ENCODE measurements around the gene MAT1A. TPM values are rescaled to one million over a fixed set of nuclear protein-coding genes. Genes with fewer than 3 reads are reported as not detected.

Gene MAT1A
- total and polyA plus RNA-seq, 2 of the 13 experiments (the other 11 are each of a cell fraction or from before 2014, with no cell fraction given), result 57.1 to 76.9 TPM

GRCh38 chr10:80264081-80265056, 25.1 kb downstream of the MAT1A start (continued):
- 0 out of 2 replicates have a peak, but pooled peaks have one; percentile 29 for TF ChIP-seq ZHX2 (IDR thresholded peaks at IDR 0.05; ENCODE audit: low read depth)
- TF ChIP-seq ZHX2 (CRISPR knock-in tag; IDR thresholded peaks at IDR 0.05; ENCODE audit: borderline replicate concordance), result no peak
- peak; percentile 63; the same call in 1 of the 2 replicates for TF ChIP-seq GFI1 (CRISPR knock-in tag; IDR thresholded peaks at IDR 0.05; ENCODE audit: borderline replicate concordance)
- TF ChIP-seq ATF4 (CRISPR knock-in tag; IDR thresholded peaks at IDR 0.05), result 0 out of 4 replicates have a peak, but pooled peaks of 1 of the 2 experiments have one; percentile 28
- peak; percentile 81; the same call in 1 of the 2 replicates for TF ChIP-seq AKAP8 (CRISPR knock-in tag; IDR thresholded peaks at IDR 0.05)
- TF ChIP-seq ZFP90 (CRISPR knock-in tag; IDR thresholded peaks at IDR 0.05; ENCODE audit: borderline replicate concordance), result no peak
- peak; percentile 67; the same call in 1 of the 2 replicates for TF ChIP-seq KDM6A (CRISPR knock-in tag; IDR thresholded peaks at IDR 0.05; ENCODE audit: low read depth)
- TF ChIP-seq SPEN (CRISPR knock-in tag; IDR thresholded peaks at IDR 0.05; ENCODE audit: low read depth), result peak; percentile 75; the same call in 1 of the 2 replicates
- TF ChIP-seq TRAFD1 (CRISPR knock-in tag; IDR thresholded peaks at IDR 0.05; ENCODE audit: borderline replicate concordance), result peak; percentile 85; the same call in 1 of the 2 replicates
- peak; percentile 59; the same call in 1 of the 2 replicates for TF ChIP-seq ZNF451 (CRISPR knock-in tag; IDR thresholded peaks at IDR 0.05)
- no peak for TF ChIP-seq KMT2B (CRISPR knock-in tag; IDR thresholded peaks at IDR 0.05)
- TF ChIP-seq SOX5 (CRISPR knock-in tag; IDR thresholded peaks at IDR 0.05; ENCODE audit: borderline replicate concordance), result peak; percentile 73; the same call in 1 of the 2 replicates
- TF ChIP-seq KDM5B (CRISPR knock-in tag; IDR thresholded peaks at IDR 0.05; ENCODE audit: borderline replicate concordance), result peak; percentile 36; the same call in 1 of the 2 replicates
- TF ChIP-seq SNAPC5 (CRISPR knock-in tag; IDR thresholded peaks at IDR 0.05; ENCODE audit: borderline replicate concordance), result 0 out of 2 replicates have a peak, but pooled peaks have one; percentile 59
- TF ChIP-seq SNAPC2 (CRISPR knock-in tag; IDR thresholded peaks at IDR 0.05), result peak; percentile 52; the same call in 1 of the 2 replicates
- TF ChIP-seq ZNF616 (CRISPR knock-in tag; IDR thresholded peaks at IDR 0.05; ENCODE audit: low read depth), result peak; percentile 92; the same call in 1 of the 2 replicates
- no peak for TF ChIP-seq ZNF251 (CRISPR knock-in tag; IDR thresholded peaks at IDR 0.05)
- TF ChIP-seq MIER3 (CRISPR knock-in tag; IDR thresholded peaks at IDR 0.05; ENCODE audit: borderline replicate concordance), result 0 out of 2 replicates have a peak, but pooled peaks have one; percentile 47
- peak; percentile 41; the same call in 1 of the 2 replicates for TF ChIP-seq MYC (CRISPR knock-in tag; IDR thresholded peaks at IDR 0.05; ENCODE audit: borderline replicate concordance)

Data from HepG2 (cell line).